ENCODE results near the gene UBE2O.

Gene UBE2O

DNA sequence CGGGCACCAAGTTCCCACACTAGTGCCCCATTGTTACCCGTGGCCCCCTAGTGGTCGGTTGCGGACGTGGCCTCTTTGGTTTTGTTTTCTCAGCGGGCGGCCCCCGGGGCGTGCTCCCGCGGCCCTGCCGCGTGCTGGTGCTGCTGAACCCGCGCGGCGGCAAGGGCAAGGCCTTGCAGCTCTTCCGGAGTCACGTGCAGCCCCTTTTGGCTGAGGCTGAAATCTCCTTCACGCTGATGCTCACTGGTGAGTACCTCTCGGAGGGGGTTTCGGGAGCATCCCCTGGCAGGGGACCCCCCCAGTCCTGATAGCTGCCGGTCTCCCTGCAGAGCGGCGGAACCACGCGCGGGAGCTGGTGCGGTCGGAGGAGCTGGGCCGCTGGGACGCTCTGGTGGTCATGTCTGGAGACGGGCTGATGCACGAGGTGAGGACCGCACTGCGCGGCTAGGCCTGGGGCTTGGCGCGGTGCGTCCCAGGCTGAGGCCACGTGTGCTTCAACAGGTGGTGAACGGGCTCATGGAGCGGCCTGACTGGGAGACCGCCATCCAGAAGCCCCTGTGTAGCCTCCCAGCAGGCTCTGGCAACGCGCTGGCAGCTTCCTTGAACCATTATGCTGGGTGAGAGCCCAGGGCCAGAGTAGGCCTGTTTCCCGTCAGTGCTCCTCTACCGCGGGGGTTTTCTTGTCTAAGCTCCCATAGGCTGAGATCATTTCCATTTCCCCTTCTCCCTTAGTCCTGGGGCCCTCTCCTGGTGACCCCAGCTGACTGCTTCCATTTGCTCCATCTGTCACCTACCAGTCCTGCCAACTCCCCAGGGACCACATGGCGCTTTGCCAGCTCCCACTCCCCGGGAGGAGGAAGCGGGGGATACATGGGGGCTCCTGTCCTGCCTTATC is 66.8 kb downstream of the UBE2O start:
- in situ Hi-C loops (cut with HindIII; ENCODE audit: low pct_ligation_motif_present, low pct_unique_long_range_greater_than_20kb, low sequenced_read_pairs) = no loop called here
- peak; percentile 80 for DNase-seq

GRCh38 chr17:76384987-76385891 is 67.7 kb downstream of the UBE2O start:
- no peak for DNase-seq
- in situ Hi-C loops (cut with HindIII; ENCODE audit: low pct_ligation_motif_present, low pct_unique_long_range_greater_than_20kb, low sequenced_read_pairs) = no loop called here

- in situ Hi-C loops (cut with HindIII; ENCODE audit: low pct_ligation_motif_present, low pct_unique_long_range_greater_than_20kb, low sequenced_read_pairs) = no loop called here
- DNase-seq = peak; percentile 80
These were observed 68.5 kb downstream of the UBE2O start, which contains the start of gene SPHK1 for GRCh38 chr17:76384222-76384986. SPHK1 (plus strand) TSS chr17:76384609; CDS start chr17:76385645, 1,036 bp downstream.

DNA sequence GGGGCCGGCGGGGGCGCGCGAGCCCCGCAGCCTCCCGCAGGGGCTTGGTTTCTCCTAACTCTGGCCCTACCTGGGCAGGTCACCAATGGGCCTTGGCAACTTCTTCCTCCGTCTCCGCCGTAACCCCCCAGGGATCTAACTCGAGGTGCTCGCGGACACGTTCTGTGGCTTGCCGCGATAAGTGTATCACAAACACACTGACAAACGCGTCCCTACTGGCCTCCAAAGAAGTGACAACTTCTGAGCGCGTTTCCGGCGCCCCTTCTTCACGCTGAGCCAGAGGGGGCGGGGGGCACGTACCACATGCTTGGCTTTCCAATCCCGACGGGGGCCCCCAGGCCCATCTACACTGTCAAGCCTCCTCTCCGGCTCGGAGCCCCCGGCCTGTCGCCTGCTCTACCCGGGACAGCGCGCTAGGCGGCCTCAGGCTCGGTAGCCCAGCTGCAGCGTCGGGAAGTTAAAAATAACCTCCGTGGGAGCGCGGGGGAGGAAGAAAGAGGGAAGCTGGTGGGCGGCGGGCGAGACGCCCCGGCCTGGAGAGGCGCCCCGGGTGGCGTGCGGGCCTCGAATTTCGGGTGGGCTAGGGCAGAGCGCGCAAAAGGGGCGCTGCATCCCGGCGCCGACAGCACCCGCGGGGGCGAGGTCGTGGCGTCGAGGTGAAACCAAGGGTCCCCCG is 69.3 kb downstream of the UBE2O start:
- peak; percentile 35 for DNase-seq
- in situ Hi-C loops (cut with HindIII; ENCODE audit: low pct_ligation_motif_present, low pct_unique_long_range_greater_than_20kb, low sequenced_read_pairs) = no loop called here

- DNase-seq = peak; percentile 45
- in situ Hi-C loops (cut with HindIII; ENCODE audit: low pct_ligation_motif_present, low pct_unique_long_range_greater_than_20kb, low sequenced_read_pairs) = no loop called here
These were observed 70.0 kb downstream of the UBE2O start for GRCh38 chr17:76382803-76383545.

- in situ Hi-C loops (cut with HindIII; ENCODE audit: low pct_ligation_motif_present, low pct_unique_long_range_greater_than_20kb, low sequenced_read_pairs) = no loop called here
- DNase-seq = no peak
These were observed 70.6 kb downstream of the UBE2O start for GRCh38 chr17:76382351-76382802.

GRCh38 chr17:76381633-76382350 is 71.2 kb downstream of the UBE2O start:
- no peak for DNase-seq
- in situ Hi-C loops (cut with HindIII; ENCODE audit: low pct_ligation_motif_present, low pct_unique_long_range_greater_than_20kb, low sequenced_read_pairs) = no loop called here

DNA sequence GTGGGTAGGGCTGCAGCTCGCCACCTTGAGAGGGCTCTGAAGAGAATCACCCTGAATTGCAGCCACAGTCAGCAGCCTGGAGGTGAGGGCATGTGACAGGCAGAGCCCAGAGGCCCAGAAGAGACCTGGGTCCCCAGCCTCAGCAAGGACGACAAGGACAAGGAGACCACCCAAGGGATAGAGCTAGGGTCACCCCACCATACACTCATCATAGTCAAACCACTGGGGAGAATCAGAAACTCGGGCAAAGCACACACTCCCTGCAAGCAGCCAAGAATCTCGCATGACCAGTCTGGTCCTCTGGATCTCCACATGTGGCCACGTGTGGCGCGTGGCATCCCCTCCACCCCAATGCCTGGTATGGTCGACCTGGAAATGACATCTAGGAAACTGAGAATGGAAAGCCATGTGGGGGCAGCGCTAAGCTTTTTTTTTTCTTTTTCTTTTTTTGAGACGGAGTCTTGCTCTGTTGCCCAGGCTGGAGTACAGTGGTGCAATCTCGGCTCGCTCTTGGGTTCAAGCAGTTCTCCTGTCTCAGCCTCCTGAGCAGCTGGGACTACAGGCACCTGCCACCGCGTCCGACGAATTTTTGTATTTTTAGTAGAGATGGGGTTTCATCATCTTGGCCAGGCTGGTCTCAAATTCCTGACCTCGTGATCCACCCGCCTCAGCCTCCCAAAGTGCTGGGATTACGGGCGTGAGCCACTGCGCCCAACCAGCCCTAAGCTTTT is 73.1 kb downstream of the UBE2O start:
- in situ Hi-C loops (cut with HindIII; ENCODE audit: low pct_ligation_motif_present, low pct_unique_long_range_greater_than_20kb, low sequenced_read_pairs) = no loop called here
- DNase-seq = no peak

- no peak for DNase-seq
- in situ Hi-C loops (cut with HindIII; ENCODE audit: low pct_ligation_motif_present, low pct_unique_long_range_greater_than_20kb, low sequenced_read_pairs) = no loop called here
These were observed 73.7 kb downstream of the UBE2O start for GRCh38 chr17:76379275-76379641.

GRCh38 chr17:76378548-76379274 is 74.2 kb downstream of the UBE2O start:
- in situ Hi-C loops (cut with HindIII; ENCODE audit: low pct_ligation_motif_present, low pct_unique_long_range_greater_than_20kb, low sequenced_read_pairs) = no loop called here
- no peak for DNase-seq

DNA sequence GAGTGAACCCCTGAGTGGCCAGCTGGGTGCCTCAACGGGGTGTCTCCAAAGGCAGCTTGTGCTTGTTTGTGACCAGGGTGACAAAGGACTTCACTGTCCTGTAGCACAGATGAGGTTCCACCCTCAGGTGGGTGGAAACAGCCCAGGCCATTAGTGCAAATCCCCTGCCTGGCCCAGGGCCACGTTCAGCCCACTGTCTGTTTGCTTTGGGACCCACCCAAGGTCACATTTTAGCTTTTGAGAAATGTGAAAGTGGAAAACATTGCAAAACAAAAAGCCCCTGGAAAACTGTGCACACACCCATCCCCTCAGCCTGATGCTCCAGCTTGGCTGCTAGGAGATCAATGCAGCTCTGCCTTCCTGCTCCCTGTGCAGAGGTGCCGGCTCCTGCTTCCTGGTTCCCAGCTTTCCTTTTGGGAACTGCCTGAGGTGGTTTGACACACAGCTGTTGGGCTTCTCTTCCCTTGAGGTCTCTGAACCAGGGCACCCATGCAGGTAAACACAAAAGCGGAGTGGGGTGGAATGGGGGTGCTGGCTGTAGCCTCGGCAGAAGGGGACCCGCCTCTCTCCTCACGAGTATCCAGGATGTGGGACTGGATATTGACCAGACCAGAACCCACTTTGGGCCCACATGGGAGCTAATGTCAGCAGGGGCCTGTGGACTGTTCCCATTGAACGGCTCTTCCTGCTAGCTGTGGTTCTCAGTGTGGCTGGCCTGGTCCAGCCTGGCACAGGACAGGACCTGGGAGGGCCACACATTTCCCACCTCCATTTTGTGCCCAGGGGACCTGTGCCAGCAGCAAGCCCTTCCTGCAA is 76.4 kb downstream of the UBE2O start:
- DNase-seq = no peak
- in situ Hi-C loops (cut with HindIII; ENCODE audit: low pct_ligation_motif_present, low pct_unique_long_range_greater_than_20kb, low sequenced_read_pairs) = no loop called here

DNA sequence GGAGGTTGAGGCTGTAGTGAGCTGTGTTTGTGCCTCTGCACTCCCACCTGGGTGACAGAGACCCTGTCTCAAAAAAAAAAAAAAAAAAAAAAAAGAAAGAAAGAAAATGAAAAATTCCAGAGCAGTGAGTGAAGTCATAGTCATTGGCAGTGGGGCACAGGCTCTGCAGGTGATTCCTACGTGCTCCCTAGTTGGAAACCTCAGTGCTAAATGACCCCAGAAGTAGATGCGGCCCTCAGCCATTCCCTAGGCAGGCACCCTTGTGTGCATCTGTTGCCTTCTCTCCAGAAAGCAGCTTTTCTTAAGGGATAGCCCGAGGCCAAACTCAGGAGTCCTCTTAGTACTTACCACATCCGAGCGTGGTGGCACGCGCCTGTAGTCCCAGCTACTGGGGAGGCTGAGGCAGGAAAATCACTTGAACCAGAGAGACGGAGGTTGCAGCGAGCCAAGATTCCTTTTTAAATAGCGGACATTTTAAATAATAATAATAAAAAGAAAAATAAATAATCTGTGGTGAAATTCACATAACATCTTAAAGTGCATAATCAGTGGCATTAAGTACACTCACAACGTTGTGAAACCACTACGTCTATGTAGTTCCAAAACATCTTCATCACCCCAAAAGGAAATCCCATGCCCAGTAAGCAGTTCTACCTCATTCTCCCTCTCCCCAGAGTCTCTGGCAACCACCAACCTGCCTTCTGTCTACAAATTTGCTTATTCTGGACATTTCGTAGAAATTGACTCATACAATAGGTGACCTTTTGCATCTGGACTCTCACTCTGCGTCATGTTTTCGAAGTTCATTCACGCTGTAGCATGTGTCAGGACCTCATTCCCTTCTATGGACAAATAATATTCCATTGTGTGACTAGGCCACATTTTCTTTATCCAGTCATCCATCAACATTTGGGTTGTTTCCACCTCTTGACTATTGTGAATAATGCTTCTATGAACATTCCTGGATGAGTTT is 81.0 kb downstream of the UBE2O start:
- DNase-seq = no peak
- in situ Hi-C loops (cut with HindIII; ENCODE audit: low pct_ligation_motif_present, low pct_unique_long_range_greater_than_20kb, low sequenced_read_pairs) = no loop called here

DNA sequence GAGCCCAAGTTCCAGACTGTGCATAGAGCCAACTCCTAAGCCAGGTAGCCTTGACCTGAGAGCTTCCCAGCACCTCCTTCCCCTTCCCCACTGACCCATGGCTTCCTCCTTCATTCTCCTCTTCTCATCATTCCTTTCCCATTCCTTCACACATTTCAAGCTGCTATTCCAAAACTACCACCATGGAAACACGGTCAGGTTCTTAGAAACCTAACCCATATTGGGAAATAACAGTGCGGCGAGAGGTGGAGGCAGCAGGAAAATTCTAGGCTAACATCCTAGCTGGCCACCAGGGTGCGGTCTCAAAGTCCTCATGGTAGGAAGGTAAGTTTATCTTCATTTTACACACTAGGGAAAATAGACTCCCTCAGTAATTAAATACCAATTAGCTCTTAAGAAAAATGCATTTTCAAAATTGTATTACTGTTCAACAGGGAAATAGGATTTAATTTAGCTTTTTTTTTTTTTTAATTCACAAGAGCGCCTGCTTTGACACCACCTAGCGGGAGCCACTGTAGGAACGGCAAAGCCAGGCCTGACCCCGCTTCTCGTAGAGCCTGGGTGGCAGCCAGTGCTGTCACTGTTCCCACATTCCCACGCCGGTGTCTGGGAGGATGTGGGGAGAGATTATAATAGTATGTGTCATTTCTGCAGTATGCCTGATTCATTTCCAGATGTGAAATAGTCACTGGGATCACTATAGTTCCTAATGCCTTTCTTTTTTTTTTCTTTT is 82.5 kb downstream of the UBE2O start:
- DNase-seq = no peak
- in situ Hi-C loops (cut with HindIII; ENCODE audit: low pct_ligation_motif_present, low pct_unique_long_range_greater_than_20kb, low sequenced_read_pairs) = no loop called here

All from ACHN (cell line).